ENCODE results near the gene FTL.
"Not testable (repeated sequence)": the region's sequence is repeated elsewhere in the genome, so short reads cannot be mapped to it uniquely, and the experiment has no call there.

FTL gene

GRCh38 chr19:48925240-48925843, 39.8 kb upstream of the FTL start:
- Histone ChIP-seq H3K36me3 (replicated peaks in 1 of 2; ENCODE audit: control insufficient read depth in 2 of 2, insufficient read depth in 2 of 2, low read length in 2 of 2) (peaks cover 13 to 28% of the 10 kb centered on the region in 2 donors), H2BK15ac (ENCODE audit: low read length) (no peak overlapping the region), H2BK12ac (ENCODE audit: low read length) (no peak overlapping the region), H3K4ac (ENCODE audit: low read length) (no peak overlapping the region), H3K4me2 (ENCODE audit: insufficient read depth, low read length, poor library complexity, severe bottlenecking) (no peak overlapping the region), H2AK5ac (ENCODE audit: low read depth, low read length) (no peak overlapping the region), H4K91ac (ENCODE audit: low read depth, low read length, poor library complexity) (no peak overlapping the region), H3K27me3 (ENCODE audit: control insufficient read depth in 3 of 3, insufficient read depth in 3 of 3, low read depth in 1 of 3, low read length in 3 of 3) (no peaks in the 10 kb centered on the region), H3K9me3 (replicated peaks in 1 of 2; ENCODE audit: control insufficient read depth in 2 of 2, insufficient read depth in 1 of 2, low read depth in 1 of 2, low read length in 2 of 2) (no peaks in the 10 kb centered on the region), H2BK5ac (ENCODE audit: low read length) (no peak overlapping the region), H3K4me1 (ENCODE audit: control insufficient read depth in 2 of 2, insufficient read depth in 1 of 2, low read depth in 1 of 2, low read length in 2 of 2) (no peaks in the 10 kb centered on the region), H2AFZ (ENCODE audit: low read length) (no peak overlapping the region), H3K79me1 (ENCODE audit: low read depth, low read length) (peaks cover 3% of the 10 kb centered on the region), H3K4me3 (ENCODE audit: low read length in 2 of 2) (no peak overlapping the region), H4K8ac (ENCODE audit: low read depth, low read length) (no peak overlapping the region), H3K23ac (ENCODE audit: low read depth, low read length, poor library complexity) (no peak overlapping the region), H3K27ac (replicated peaks; ENCODE audit: low read length) (no peak overlapping the region), H2BK120ac (ENCODE audit: low read depth, low read length) (no peak overlapping the region), H3K9ac (ENCODE audit: low read depth, low read length, poor library complexity) (no peak overlapping the region), H3K14ac (ENCODE audit: low read length) (no peak overlapping the region), H3K18ac (ENCODE audit: low read length) (no peak overlapping the region)
- DNase-seq (ENCODE audit: low spot score), result no peak
- WGBS, 2 donors (ENCODE audit: extremely low coverage in 2 of 2, insufficient read length in 2 of 2, insufficient replicate concordance in 1 of 2), result no CpG with 5 or more reads among the region's 11 CpGs

DNA sequence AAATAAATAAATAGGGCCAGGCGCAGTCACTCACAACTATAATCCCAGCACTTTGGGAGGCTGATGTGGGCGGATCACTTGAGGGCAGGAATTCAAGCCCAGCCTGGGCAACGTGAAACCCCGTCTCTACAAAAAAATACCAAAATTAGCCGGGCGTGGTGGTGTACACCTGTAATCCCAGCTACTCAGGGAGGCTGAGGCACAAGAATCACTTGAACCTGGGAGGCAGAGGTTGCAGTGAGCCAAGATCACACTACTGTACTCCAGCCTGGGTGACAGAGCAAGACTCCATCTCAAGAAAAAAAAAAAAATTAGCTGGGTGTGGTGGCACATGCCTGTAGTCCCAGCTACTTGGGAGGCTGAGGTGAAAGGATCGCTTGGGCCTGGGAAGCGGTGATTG, 39.2 kb upstream of the FTL start:
- H3K9ac ChIP-seq (ENCODE audit: low read depth, low read length, poor library complexity); H2BK5ac ChIP-seq (ENCODE audit: low read length): not testable (repeated sequence)
- no CpG with 5 or more reads among the region's 8 CpGs for WGBS, 2 donors (ENCODE audit: extremely low coverage in 2 of 2, insufficient read length in 2 of 2, insufficient replicate concordance in 1 of 2)

DNA sequence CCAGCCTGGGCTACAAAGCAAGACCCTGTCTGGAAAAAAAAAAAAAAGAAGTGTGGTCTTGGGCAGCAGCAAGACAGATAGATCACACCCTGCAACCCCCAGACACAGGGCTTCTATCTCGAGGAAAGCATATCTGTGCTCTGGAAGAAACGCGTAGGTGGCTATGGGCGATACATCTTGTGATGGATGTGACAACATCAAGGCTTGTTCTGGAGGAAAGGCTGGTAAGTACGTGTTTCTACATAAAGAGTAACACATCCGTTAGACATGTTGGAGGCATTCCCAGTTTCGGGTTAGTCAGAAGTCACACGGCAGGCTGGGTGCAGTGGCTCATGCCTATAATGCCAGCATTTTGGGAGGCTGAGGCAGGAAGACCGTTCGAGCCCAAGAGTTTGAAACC, 38.2 kb upstream of the FTL start:
- H2BK15ac ChIP-seq (ENCODE audit: low read length), result no peak overlapping the region
- no peaks in the 10 kb centered on the region for H3K4me1 ChIP-seq (ENCODE audit: control insufficient read depth in 2 of 2, insufficient read depth in 1 of 2, low read depth in 1 of 2, low read length in 2 of 2)
- H3K4ac ChIP-seq (ENCODE audit: low read length), result no peak overlapping the region
- no peak overlapping the region for H3K23ac ChIP-seq (ENCODE audit: low read depth, low read length, poor library complexity)
- WGBS, 2 donors (ENCODE audit: extremely low coverage in 2 of 2, insufficient read length in 2 of 2, insufficient replicate concordance in 1 of 2), result no CpG with 5 or more reads among the region's 10 CpGs
- no peak overlapping the region for H2BK12ac ChIP-seq (ENCODE audit: low read length)
- H3K79me1 ChIP-seq (ENCODE audit: low read depth, low read length), result peaks cover 3% of the 10 kb centered on the region
- no peak for DNase-seq (ENCODE audit: low spot score)
- no peak overlapping the region for H3K14ac ChIP-seq (ENCODE audit: low read length)
- H4K8ac ChIP-seq (ENCODE audit: low read depth, low read length), result no peak overlapping the region
- no peak overlapping the region for H3K27ac ChIP-seq (replicated peaks; ENCODE audit: low read length)
- peaks cover 0 to 2% (median 0%) of the 10 kb centered on the region in 3 experiments for H3K27me3 ChIP-seq (ENCODE audit: control insufficient read depth in 3 of 3, insufficient read depth in 3 of 3, low read depth in 1 of 3, low read length in 3 of 3)
- H3K4me2 ChIP-seq (ENCODE audit: insufficient read depth, low read length, poor library complexity, severe bottlenecking), result no peak overlapping the region
- no peak overlapping the region for H2AFZ ChIP-seq (ENCODE audit: low read length)
- no peak overlapping the region for H2BK5ac ChIP-seq (ENCODE audit: low read length)
- no peak overlapping the region for H2AK5ac ChIP-seq (ENCODE audit: low read depth, low read length)
- no peak overlapping the region for H3K9ac ChIP-seq (ENCODE audit: low read depth, low read length, poor library complexity)
- no peak overlapping the region for H3K18ac ChIP-seq (ENCODE audit: low read length)
- no peak overlapping the region for H2BK120ac ChIP-seq (ENCODE audit: low read depth, low read length)
- no peak overlapping the region for H4K91ac ChIP-seq (ENCODE audit: low read depth, low read length, poor library complexity)
- peaks cover 7 to 13% of the 10 kb centered on the region in 2 donors for H3K36me3 ChIP-seq (replicated peaks in 1 of 2; ENCODE audit: control insufficient read depth in 2 of 2, insufficient read depth in 2 of 2, low read length in 2 of 2)
- H3K4me3 ChIP-seq (ENCODE audit: low read length in 2 of 2), result no peak overlapping the region
- H3K9me3 ChIP-seq (replicated peaks in 1 of 2; ENCODE audit: control insufficient read depth in 2 of 2, insufficient read depth in 1 of 2, low read depth in 1 of 2, low read length in 2 of 2), result no peaks in the 10 kb centered on the region

More for the DNA sequence above, 39.2 kb upstream of the FTL start:
- H3K14ac ChIP-seq (ENCODE audit: low read length); H3K18ac ChIP-seq (ENCODE audit: low read length); H3K4me1 ChIP-seq (ENCODE audit: control insufficient read depth in 2 of 2, insufficient read depth in 1 of 2, low read depth in 1 of 2, low read length in 2 of 2); H3K27me3 ChIP-seq (ENCODE audit: control insufficient read depth in 3 of 3, insufficient read depth in 3 of 3, low read depth in 1 of 3, low read length in 3 of 3); H3K27ac ChIP-seq (replicated peaks; ENCODE audit: low read length); H3K4ac ChIP-seq (ENCODE audit: low read length); H2BK12ac ChIP-seq (ENCODE audit: low read length); H2AFZ ChIP-seq (ENCODE audit: low read length); H3K23ac ChIP-seq (ENCODE audit: low read depth, low read length, poor library complexity); H2BK120ac ChIP-seq (ENCODE audit: low read depth, low read length); H2AK5ac ChIP-seq (ENCODE audit: low read depth, low read length); H3K4me2 ChIP-seq (ENCODE audit: insufficient read depth, low read length, poor library complexity, severe bottlenecking); H3K4me3 ChIP-seq (ENCODE audit: low read length in 2 of 2); H3K79me1 ChIP-seq (ENCODE audit: low read depth, low read length); H2BK15ac ChIP-seq (ENCODE audit: low read length); H4K91ac ChIP-seq (ENCODE audit: low read depth, low read length, poor library complexity); H3K9me3 ChIP-seq (replicated peaks in 1 of 2; ENCODE audit: control insufficient read depth in 2 of 2, insufficient read depth in 1 of 2, low read depth in 1 of 2, low read length in 2 of 2); DNase-seq (ENCODE audit: low spot score): not testable (repeated sequence)
- Histone ChIP-seq H4K8ac (ENCODE audit: low read depth, low read length) (peak overlapping the region; percentile 72), H3K36me3 (replicated peaks in 1 of 2; ENCODE audit: control insufficient read depth in 2 of 2, insufficient read depth in 2 of 2, low read length in 2 of 2) (peaks cover 12 to 22% of the 10 kb centered on the region in 2 donors)

GRCh38 chr19:48927692-48928091, 37.4 kb upstream of the FTL start:
- H4K8ac ChIP-seq (ENCODE audit: low read depth, low read length); H3K79me1 ChIP-seq (ENCODE audit: low read depth, low read length); H3K27ac ChIP-seq (replicated peaks; ENCODE audit: low read length); H3K4me1 ChIP-seq (ENCODE audit: control insufficient read depth in 2 of 2, insufficient read depth in 1 of 2, low read depth in 1 of 2, low read length in 2 of 2); H3K18ac ChIP-seq (ENCODE audit: low read length); H2BK15ac ChIP-seq (ENCODE audit: low read length); H3K27me3 ChIP-seq (ENCODE audit: control insufficient read depth in 3 of 3, insufficient read depth in 3 of 3, low read depth in 1 of 3, low read length in 3 of 3); H3K9me3 ChIP-seq (replicated peaks in 1 of 2; ENCODE audit: control insufficient read depth in 2 of 2, insufficient read depth in 1 of 2, low read depth in 1 of 2, low read length in 2 of 2); DNase-seq (ENCODE audit: low spot score); H3K23ac ChIP-seq (ENCODE audit: low read depth, low read length, poor library complexity); H2BK120ac ChIP-seq (ENCODE audit: low read depth, low read length); H3K4me2 ChIP-seq (ENCODE audit: insufficient read depth, low read length, poor library complexity, severe bottlenecking); H3K9ac ChIP-seq (ENCODE audit: low read depth, low read length, poor library complexity); H2AK5ac ChIP-seq (ENCODE audit: low read depth, low read length); H2BK12ac ChIP-seq (ENCODE audit: low read length); H3K14ac ChIP-seq (ENCODE audit: low read length); H4K91ac ChIP-seq (ENCODE audit: low read depth, low read length, poor library complexity); H3K4ac ChIP-seq (ENCODE audit: low read length); H2BK5ac ChIP-seq (ENCODE audit: low read length); H2AFZ ChIP-seq (ENCODE audit: low read length); H3K36me3 ChIP-seq (replicated peaks in 1 of 2; ENCODE audit: control insufficient read depth in 2 of 2, insufficient read depth in 2 of 2, low read length in 2 of 2); H3K4me3 ChIP-seq (ENCODE audit: low read length in 2 of 2): not testable (repeated sequence)
- no CpG with 5 or more reads among the region's 17 CpGs for WGBS, 2 donors (ENCODE audit: extremely low coverage in 2 of 2, insufficient read length in 2 of 2, insufficient replicate concordance in 1 of 2)

Data from neuronal stem cell (in vitro differentiated cells).